Measurements from ENCODE around the gene TWF2.
A peak's percentile ranks its signal among the peaks of the same experiment; 100 is the strongest.

The TWF2 gene

DNA sequence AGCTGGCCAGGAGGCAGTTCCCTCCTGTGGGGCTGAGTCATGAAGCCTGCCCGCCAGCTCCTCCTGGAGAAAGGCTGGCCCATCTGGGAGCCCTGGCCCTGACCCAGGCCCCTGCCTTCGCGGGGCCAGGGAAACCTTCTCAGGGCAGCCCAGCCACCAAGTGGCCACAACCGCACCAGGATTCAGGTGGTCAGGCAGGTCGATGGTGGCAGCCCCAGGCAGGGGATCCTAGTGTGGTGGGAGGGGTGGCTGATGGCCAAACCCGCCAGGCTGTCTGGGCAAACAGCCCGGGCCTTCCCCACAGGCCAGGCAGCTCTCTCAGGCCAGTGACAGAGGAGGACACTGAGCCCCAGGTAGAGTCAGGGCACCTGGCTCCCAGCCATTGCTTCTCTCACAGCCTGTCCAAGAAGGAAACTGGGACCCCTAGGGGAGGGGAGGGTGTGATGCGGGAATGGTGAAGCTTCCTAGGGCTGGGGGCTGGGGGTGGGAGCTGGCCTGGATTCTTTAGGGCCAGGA, 1.2 kb downstream of the TWF2 start:
- DNase-seq (ENCODE audit: low spot score): peak; percentile 63

DNA sequence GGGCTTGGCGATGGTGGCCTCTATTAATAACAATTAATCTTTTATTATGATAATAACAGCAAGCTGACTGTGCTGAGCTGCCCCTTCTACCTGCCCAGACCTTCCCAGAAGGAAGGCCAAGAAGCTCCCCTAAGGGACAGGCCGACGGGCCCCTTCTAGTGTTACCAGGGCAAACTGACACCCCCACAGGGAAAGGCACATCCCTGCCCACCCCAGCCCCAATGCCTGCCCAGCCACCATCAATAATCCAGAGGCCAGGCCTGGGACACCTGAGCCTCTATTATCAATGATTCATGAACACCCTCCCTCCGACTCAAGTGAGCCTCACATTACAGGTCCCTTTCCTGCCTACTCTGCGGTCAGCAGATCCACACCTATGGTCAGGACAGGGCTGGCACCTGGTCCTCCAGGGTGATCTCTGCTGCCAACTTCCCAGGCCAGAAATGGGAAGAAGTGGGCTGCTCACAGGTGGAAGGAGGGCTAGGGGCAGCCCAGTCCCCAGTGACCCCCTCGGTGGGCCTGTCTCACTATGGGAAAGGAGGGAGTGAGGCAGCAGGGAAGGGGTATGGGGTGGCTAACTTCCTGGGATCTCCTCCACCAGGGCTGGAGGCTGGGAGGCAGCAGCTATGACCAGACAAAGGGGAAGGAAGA, 1.8 kb downstream of the TWF2 start:
- no peak for DNase-seq (ENCODE audit: low spot score)

DNA sequence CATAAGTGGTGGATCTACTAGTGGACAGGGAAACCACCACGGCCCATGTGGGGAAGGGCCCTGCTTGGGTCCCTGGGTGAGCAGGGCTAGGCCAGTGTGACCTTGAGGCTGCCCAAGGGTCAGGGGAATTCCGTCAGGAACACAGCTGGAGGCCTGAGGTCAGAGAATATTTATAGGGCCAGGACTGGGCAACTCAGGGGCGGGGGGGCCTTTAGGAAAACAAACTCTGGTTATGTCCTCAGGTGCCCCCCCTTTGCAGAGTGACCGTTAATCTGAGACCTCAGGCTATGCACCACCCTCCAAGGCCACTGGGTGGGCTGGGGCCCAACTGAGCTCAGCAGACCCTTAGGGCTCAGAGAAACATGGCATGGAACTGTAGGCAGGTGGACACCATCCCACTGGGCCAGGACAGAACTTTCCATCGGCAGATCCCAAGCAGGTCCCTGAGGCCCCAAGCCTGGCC, 2.5 kb downstream of the TWF2 start:
- DNase-seq (ENCODE audit: low spot score): no peak

DNA sequence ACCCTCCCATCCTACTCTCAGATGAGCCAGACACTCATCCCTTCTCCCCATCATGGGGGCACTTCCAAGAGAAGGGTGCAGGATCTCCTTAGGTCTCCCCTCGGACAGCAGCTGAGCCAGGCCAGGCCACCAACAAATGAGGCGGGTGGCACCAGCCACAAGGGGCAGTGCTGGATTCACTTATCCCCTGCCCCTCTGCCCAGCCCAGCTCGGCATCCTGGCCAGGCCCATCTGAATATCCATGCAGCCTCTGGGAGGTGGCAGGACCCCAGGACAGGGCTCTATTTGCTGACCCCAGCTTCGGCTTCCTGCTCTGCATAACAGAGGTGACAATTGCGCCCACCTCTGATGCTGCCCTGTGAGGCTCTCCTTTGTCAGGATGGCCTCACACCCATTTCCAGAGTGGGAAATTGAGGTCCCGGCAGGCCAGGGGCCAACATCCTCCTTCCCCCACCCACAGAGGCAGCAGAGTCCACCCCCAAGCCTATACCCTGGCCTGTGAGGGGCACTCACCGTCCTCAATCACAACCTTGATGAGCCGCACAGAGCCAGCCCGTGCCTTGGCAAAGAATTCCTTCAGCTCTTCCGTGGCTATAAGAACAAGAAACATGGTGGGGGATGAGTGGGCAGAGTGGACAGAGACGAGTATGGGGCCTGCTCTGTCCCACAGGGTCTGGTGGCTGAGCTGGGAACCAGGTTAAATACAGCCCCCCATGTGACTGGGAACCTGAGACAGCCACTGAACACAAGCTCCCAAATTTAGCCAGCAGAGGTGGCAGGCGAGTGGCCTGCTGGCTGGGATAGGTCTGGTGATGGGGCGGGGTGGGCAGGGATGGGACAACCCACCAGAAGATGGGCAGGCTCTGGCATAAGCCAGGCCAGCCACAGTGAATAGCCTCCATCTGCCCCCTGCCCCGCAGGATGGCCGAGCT, 4.2 kb downstream of the TWF2 start:
- DNase-seq (ENCODE audit: low spot score): no peak

DNA sequence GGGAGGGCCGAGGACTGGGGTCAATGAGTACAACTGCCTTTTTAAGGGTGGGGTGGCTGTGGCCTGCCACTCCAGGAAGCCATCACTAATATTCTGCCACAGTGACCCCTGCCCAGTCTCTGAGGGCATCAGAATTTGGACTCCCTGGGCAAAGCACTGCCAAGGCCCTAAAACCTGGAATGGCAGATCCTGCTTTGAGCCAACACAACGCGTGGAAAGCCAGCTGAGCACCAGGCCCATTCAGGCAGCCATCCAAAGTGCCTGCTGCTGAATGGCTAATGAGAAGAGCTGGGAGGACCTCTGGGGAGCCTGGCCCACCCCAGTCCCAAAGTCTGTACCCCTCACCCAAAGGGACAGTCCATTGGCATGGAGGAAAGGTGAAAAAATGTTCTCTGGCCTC, 5.0 kb downstream of the TWF2 start:
- no peak for DNase-seq (ENCODE audit: low spot score)

DNA sequence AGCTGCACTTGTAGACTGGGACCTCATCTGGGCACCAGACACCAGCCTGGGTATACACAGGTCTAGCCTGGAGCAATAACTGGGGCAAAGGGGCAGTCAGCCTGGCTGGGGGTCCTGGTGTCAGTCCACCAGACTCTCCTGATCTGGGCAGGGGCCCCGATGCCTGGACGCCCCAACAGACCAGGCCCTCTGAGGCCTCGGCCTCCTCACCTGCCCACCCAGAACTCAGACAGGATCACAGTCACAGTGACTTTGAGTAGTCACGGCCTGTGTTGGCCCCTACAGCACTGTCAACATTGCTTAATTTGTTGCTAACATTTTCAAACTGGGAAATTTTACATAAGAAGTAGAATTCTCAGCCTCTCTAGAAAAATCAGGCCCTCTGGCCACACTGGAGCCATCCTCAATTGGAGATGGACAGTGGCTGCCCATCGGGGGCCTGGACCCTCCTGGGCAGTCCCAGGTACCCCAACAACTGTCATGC, 5.8 kb downstream of the TWF2 start:
- no peak for DNase-seq (ENCODE audit: low spot score)

DNA sequence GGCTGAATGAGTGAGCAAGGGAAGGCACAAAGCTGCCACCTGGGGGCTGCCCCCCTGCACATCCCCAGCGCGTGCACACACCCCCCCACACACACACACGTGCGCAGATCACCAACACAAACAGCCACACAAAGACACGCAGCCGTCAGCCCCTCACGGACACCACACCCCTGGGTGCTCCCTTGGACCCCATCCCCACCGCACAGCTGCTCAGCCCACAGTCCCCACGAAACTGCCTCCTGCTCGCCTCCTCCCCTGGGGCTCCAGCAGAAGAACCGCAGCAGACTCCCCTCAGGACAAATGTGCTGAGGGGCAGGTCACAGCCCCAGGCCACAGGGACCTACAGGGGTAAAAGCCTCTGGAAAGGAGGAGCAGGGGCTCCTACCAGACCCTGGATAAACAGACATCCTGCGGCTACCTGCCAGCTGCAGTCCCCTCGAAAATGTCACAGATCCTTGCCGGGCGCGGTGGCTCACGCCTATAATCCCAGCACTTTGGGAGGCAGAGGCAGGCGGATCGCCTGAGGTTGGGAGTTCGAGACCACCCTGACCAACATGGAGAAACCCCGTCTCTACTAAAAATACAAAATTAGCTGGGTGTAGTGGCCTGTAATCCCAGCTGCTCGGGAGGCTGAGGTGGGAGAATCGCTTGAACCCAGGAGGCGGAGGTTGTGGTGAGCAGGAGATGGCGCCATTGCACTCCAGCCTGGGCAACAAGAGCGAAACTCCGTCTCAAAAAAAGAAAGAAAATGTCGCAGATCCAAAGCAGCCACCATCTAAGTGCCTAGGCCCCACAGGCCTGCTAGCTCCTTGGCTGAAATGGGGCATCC, 6.5 kb downstream of the TWF2 start:
- DNase-seq (ENCODE audit: low spot score): no peak

DNA sequence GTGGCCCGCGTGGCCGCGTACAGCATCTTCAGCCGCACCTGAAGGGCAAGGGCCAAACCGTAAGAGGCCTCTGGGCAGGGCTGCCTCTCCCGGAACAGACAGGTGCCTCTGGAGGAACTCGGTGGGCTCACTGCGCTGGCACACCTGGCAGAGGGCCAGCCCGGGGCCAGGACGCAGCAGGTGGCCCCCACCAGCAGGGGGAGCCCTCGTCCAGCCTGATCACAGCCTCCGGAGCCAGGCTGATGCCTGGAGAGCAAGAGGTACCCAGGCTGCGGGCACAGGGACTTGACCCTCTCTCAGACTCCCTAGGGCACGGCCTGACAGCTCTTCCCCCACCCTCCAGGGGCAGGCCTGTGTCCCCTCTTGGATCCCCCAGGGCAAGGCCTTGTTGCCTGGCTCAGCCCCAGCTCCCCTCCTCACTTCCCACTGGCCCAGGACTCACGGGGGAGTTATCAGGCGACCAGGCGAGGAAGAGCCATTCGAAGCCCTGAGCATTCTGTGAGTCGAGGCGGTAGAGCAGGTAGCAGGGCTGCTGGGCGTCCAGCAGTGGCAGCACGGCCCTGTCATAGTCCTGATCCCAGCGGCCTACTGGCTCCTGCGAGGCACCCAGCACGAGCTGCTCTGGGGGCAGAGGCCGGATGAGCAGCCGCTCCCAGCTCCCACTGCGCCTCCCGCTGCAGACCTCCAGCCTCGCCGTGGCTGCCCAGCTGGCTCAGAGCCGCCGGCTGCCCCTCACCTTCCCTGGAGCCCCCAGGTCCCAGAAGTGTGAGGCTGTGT, 7.3 kb downstream of the TWF2 start:
- DNase-seq (ENCODE audit: low spot score): peak; percentile 85

DNA sequence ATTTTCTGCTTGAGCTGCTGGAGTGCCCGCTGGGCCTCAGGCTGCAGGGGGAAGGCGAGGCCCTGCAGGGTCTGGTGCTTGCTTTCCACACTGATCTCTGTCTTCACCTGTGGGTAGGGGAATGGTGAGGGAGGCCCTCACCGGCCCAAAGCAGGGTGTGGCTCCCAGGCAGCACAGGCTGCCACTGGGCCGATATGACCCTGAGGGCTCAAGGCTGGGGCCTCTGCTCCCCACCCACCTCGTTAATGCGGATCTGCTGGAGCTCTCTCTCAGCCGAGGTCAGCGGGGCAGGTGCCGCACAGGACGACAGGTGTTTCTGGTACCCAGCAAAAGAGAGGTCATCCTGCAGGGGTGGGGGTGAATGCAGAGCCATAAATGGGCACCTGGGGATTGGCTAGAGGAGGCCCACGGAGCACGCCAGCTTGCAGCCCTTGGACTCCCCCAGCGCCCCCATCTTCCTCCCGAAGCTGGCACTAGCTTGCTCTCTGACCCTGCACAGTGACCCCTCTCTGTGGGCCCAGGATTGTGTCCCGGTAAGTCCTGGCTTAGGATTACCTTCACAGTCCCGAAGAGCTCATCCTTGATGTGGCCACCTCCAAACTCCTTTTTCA, 8.0 kb downstream of the TWF2 start:
- DNase-seq (ENCODE audit: low spot score): no peak

DNA sequence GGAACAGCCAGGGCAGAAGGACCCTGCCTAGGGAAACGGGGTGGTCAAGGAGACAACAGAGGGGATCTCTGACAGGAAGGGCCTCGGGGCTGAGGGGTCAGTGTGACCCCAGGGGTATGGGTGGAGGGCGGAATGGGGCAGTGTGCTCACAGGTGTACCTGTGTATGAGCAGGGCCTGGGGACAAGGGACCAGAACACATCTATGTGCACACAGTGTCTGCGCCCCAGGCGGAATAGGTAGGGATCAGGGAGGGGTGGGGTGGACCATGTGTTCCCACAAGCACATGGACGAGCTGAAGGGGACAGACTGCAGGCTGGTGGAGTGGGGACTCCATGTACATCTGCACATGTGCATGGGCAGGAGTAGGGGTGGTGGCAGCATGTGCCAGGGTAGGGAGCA, 8.5 kb downstream of the TWF2 start:
- no peak for DNase-seq (ENCODE audit: low spot score)

DNA sequence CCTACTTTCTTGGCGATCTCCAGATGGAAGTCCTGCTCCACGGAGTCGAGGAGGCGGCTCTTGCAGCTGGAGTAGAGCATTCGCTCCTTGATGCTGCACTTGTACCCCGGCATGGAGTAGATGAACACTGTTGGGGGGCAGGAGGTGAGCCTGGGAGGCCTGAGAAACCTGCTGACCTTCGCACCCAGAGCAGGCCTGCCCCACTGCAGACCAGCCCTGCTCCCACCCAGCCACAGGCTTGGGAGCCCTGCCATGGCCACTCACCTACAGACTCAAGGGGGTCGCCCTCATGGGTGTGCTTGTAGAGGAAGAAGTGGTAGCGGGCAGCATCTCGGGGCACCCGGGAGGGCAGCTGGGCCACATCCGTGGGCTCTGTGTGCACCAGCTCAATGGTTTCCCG, 9.3 kb downstream of the TWF2 start:
- no peak for DNase-seq (ENCODE audit: low spot score)

DNA sequence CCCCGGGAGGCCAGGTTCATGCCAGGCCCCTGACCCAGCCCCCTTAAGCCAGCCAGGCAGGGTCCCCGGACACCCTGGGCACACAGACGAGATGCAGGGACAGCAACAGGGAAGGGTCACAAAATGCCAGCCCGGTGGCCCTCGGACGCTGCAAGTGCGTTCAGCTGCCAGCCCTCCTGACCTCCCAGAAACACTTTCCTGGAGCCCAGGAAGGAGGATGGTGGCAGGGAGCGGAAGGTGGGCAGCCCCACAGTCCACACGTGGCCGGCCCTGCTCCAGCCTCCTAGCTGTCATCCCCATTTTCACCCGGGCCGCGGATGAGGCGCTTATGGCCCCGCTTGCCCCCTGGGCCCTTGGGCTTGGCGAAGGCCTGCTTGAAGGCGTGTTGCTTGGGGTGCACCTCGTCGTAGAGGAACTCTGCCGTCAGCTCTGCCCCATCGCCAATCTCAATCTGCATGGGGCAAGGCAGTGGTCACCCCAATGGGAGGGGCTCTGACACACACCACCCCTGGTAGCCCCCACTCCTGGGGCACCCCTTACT, 10.1 kb downstream of the TWF2 start:
- DNase-seq (ENCODE audit: low spot score): no peak

DNA sequence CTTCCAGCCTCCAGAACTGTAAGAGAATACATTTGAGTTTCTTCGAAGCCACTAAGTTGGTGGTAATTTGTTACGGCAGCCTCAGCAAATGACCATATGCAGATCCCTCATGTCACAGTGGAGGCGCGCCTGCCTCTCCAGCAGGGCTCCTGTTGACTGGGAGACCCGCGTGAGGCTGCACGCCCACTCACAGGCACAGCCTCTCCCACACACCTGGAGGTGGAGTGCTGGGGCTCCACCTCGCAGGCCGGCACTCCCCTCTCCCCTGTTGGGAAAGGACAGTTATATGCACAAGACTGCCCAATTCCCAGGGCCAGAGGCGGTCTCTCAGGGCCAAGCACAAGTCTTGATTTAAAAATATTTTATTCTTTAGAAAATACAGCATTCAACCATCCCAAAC, 10.7 kb downstream of the TWF2 start:
- DNase-seq (ENCODE audit: low spot score): no peak

DNA sequence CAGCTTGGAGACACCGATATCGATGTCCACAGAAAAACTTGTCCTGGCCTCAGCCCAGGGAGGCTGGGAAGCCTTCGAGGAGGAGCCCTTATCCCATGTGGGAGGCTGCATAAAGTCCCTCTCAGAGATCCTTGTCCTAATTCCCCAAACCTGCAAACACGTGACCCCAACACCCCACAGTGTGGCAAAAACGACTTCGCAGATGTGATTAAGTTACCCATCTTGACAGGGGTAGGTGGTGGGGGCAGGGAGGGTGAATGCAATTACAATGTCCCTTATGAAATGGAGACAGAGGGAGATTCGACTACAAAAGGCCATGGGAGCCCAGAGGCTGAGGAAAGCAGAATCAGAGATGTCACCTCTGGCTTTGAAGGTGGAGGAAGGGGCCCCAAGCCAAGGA, 11.2 kb downstream of the TWF2 start:
- DNase-seq (ENCODE audit: low spot score): no peak

DNA sequence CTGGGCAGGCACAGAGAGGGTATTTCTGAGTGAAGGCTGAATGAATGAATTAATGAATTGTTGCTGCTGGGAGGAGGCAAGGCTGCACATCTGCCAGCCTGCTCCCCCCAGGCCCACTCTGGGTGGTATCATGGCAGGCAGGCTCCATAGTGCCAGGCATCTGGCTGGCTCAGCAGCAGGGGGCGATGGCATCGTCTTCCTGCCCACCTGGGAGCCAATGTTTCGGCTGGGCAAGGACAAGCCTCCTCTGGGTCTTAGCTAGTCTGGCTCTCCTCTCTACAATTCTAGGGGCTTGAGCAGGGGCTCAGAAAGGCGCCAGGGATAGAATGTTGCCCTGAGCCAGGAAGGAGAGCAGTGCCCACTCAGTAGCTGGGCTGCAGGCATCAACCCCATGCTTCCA, 11.8 kb downstream of the TWF2 start:
- DNase-seq (ENCODE audit: low spot score): no peak

DNA sequence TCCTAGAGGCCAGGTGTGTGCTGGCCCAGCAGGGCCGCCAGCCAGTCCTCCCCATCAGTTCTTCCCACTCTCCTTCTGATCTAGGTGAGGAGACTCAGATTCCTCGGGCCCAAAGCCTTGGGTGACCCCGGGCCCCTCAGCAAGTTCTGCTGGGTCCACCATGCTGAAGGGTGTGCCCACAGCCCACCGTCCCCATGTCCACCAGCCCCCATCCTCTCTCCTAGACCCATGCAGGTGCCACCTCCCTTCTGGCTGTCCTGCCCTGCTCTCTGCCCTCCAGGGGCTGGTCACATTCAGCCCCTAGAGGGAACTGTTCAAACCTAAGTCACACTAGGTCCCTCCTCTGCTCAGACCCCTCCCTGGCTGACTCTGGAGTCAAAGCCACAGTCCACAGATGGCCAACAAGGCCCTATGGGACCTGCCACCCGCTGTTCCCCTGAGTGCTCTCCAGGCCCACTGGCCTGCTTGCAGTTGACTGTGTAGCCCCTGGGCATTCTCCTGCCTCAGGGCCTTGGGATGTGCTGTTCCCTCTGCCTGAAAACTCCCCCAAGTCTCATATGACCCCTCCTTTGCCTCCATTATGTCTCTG, 12.6 kb downstream of the TWF2 start:
- DNase-seq (ENCODE audit: low spot score): no peak

DNA sequence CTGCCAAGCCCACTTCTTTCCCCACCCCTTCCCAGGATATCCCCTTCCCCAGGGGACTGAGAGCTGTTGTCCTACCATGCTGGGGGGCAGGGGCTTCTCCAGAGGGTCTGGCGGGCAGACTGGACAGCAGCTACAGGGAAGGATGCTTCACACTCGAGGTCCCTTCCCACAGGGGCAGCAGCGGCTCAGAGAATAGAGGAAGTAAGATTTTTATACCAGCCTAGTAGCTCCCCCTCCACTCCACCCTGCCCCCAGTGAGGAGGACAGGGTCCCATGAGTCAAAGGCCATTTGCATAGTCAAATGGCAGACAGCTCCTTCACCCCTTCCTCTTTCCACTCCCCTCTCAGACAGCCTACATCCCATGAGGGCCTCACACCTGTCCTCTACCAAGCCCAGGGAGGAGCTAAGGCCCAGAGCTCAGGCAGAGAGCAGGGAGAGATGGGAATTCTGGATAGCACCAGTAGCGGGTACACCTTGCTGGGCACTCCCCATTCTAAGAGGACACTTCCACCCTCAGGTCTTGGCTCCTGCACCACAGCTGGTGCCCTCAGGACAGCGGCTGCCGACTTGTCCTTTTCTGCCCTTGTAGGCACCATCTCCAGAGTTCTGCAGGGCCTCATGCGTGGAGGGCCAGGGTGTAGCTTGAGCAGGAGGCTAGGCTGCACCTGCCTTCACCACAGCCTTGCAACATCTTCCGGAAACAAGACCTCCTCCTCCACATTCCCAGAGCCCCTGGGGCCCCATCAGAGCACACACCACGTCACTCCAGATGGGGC, 13.3 kb downstream of the TWF2 start, which contains the start of gene TLR9:
Gene TLR9 (minus strand): TSS at position 194 of the 777 bp plus-strand sequence. CDS start 116 bp downstream, at position 78.
- DNase-seq (ENCODE audit: low spot score): no peak

DNA sequence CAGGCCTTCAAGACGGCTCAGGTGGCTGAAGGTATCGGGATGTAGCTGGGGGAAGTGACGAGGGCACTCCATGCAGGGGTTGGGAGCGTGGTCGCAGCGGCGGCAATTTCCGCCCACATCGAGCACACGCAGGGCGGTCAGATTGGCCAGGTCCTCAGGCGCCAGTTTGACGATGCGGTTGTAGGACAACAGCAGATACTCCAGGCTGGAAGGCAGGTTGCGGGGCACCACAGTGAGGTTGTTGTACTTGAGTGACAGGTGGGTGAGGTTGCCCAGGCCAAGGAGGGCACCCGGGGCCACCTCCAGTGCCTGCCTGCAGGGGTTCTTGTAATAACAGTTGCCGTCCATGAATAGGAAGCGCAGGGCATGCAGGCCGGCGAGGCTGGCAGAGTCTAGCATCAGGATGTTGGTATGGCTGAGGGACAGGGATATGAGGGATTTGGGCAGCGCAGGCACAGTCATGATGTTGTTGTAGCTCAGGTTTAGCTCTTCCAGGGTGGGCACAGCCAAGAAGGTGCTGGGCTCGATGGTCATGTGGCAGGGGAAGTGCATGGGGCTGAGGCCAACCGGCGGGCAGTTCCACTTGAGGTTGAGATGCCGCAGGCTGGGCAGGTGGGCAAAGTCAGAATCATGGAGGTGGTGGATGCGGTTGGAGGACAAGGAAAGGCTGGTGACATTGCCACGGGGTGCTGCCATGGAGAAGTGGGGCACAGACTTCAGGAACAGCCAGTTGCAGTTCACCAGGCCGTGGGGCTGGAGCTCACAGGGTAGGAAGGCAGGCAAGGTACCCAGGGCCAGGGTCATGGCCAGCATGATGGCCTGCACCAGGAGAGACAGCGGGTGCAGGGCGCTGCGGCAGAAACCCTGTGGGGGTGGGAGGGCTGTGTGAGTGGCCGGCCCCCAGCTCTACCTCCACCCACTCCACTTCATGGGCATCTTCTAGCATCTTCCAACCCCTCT, 15.2 kb downstream of the TWF2 start:
- no peak for DNase-seq (ENCODE audit: low spot score)
